Vagina (tissue), 2 donors: ENCODE measurements around the gene TENM4.

Source experiments
- CTCF ChIP-seq, 3 experiments: fragments of 450-650 bp in 2 of 3; fragments of 200-600 bp in 1 of 3; sonication (generic) in 1 of 3; IDR thresholded peaks; one replicate each; pipeline ENCODE4 v1.5.1; 2017 to 2019; ENCODE audit warnings: antibody characterized with exemption in 3 of 3, mild to moderate bottlenecking in 2 of 3, moderate library complexity in 2 of 3
- POLR2A ChIP-seq, 2 donors: fragments of 450-650 bp; IDR thresholded peaks; one replicate each; pipeline ENCODE4 v1.6.1; 2017; ENCODE audit warnings: antibody characterized with exemption in 2 of 2, mild to moderate bottlenecking in 2 of 2, moderate library complexity in 2 of 2
- POLR2AphosphoS5 ChIP-seq, 2 donors: sonication (generic); formaldehyde crosslinking; IDR thresholded peaks; one replicate each; pipeline ENCODE4 v1.9.0; 2017; ENCODE audit warnings: antibody characterized with exemption in 2 of 2, mild to moderate bottlenecking in 2 of 2, low read depth in 1 of 2; ENCODE audit not compliant: insufficient read depth in 1 of 2

GRCh38 chr11:79066456-79067351, 374.1 kb downstream of the TENM4 start:
- TF ChIP-seq CTCF (IDR thresholded peaks at IDR 0.05) (no peak), POLR2AphosphoS5 (IDR thresholded peaks at IDR 0.05; ENCODE audit: insufficient read depth in 1 of 2, low read depth in 1 of 2) (no peak), POLR2A (IDR thresholded peaks at IDR 0.05) (no peak)
